H7 (cell line): ENCODE results near the gene ATP8A2. TPM values are rescaled to one million over a fixed set of nuclear protein-coding genes. Genes with fewer than 3 reads are reported as not detected.
"Not testable (repeated sequence)": the region's sequence is repeated elsewhere in the genome, so short reads cannot be mapped to it uniquely, and the experiment has no call there.

ENCODE experiments used
- DNase-seq: peaks from one replicate; pipeline ENCODE4 v3.0.0; 2012
- H3K27me3 ChIP-seq: 2 replicates; pipeline ENCODE4 v1.6.0; 2011; ENCODE audit warnings: mild to moderate bottlenecking, low read length; ENCODE audit not compliant: control insufficient read depth, insufficient read depth
- H3K36me3 ChIP-seq: replicated peaks from 2 replicates; pipeline ENCODE4 v1.5.1; 2011; ENCODE audit warnings: low read length; ENCODE audit not compliant: control insufficient read depth, insufficient read depth
- H3K4me3 ChIP-seq: 2 replicates; pipeline ENCODE4 v1.5.1; 2011; ENCODE audit warnings: low read depth, mild to moderate bottlenecking, control low read depth, low read length, moderate library complexity; ENCODE audit not compliant: insufficient read depth
- total RNA-seq: library from RNA; depleted of rRNA; stranded (reverse); fragments of >200 nt; shearing (Covaris generic); gene quantifications from 2 replicates; pipeline ENCODE4 v1.2.3, GENCODE V29; 2014; rRNA removed

ATP8A2 gene
- 0.38 and 0.59 TPM in 2 replicates for total RNA-seq

DNA sequence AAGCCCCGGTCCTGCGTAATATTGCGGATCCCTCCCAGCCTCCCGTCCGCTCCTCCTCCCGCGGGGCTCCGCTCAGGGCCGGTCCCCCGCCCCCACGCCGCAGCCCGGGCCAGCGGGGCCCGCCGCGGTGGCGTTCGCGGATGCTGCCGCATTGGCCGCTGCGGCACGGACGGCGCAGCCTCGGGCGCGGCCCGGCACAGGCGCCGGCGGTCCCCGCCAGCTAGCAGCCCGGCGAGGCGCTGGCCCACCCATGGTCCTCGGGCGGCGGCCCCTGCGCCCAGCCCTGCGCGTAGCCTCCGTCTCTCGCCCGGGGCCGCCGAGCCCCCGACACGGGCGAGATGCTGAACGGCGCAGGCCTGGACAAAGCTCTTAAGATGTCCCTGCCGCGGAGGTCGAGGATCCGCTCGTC, at the start of gene ATP8A2:
ATP8A2 (plus strand) TSS at position 100 of the 409 bp plus-strand sequence; CDS start at position 339, 239 bp downstream.
- DNase-seq: peak; percentile 85
- H3K36me3 ChIP-seq: no peaks in the 10 kb centered on the region
- peaks cover 39% of the 10 kb centered on the region for H3K27me3 ChIP-seq
- peak within 1 kb of the TSS; percentile 47 for H3K4me3 ChIP-seq

DNA sequence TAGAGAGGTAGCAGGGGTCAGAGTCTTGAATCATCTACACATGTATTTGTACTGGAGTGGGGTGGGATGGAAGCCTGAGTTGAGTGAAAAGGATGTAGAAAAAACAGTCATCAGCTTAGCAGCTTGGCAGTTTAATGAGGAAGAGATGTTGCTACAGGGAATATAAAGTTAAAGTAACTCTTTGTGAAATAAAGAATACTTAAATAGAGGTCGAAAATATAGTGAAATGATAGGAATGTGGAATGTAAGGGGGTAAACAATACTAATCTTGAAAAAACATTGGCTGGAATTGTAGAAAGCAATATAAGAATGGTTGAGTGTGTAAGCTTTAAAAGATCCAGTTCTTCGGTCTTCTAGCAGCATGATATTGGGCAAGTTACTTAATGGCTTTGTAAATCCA, 47.7 kb upstream of the ATP8A2 start:
- no peak for DNase-seq
- Histone ChIP-seq H3K4me3 (no peak overlapping the region), H3K27me3 (no peaks in the 10 kb centered on the region), H3K36me3 (peaks cover 7% of the 10 kb centered on the region)

DNA sequence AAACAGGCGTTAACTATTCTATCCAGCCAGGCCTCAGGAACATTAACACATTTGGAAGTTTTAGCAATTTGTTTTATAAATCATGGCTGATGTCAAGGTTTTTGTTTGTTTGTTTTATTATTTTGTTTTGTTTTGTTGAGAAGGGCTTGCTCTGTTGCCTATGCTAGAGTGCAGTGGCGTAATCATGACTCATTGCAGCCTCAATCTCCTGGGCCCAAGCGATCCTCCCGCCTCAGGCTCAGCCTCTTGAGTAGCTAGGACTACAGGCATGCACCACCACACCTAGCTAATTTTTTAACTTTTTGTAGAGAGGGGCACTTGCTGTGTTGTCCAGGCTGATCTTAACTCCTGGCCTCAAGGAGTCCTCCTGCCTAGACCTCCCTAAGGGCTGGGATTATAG, 42.1 kb upstream of the ATP8A2 start:
- H3K4me3 ChIP-seq: no peak overlapping the region
- no peaks in the 10 kb centered on the region for H3K27me3 ChIP-seq
- DNase-seq: no peak
- H3K36me3 ChIP-seq: peaks cover 15% of the 10 kb centered on the region

DNA sequence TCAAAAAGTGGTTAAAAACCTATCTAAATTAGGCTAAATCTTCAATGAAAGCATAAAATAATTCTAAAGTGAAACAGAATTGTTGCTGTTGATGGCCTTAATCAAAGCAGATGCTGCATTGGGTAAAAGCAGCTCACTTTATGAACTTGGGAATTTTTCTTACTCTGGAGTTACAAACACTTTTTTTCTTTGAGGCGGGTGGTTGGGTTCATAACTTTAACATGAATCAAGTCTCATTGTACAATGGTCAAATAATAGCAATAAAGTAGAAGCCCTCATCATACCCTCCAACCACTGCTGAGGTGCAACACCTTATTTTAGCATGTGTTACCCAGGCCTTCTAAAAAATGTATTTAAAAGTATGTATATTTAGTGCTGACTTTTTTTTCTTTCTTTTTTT, 41.2 kb upstream of the ATP8A2 start:
- no peak for DNase-seq
- Histone ChIP-seq H3K4me3 (no peak overlapping the region), H3K36me3 (peaks cover 15% of the 10 kb centered on the region), H3K27me3 (no peaks in the 10 kb centered on the region)

DNA sequence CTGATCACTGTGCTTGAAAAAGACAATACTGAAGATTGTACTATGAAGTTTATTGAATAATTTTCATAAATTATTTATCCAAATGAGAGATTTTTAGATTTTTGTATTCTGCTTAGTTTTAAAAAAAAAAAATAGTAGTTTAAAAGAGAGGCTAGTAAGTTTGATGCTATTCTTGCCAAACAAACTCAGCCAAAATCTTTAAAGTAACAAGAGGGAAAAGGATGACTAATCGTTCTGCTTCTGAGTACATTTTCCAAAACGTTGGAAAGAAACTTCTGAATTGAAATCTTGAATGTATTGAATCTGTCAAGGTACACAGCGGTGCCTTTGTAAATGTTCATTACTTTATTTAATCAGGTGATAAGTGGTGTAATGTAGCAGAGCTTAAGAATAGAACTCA, 35.9 kb upstream of the ATP8A2 start:
- Histone ChIP-seq H3K27me3 (no peaks in the 10 kb centered on the region), H3K36me3 (peaks cover 10% of the 10 kb centered on the region), H3K4me3 (no peak overlapping the region)
- no peak for DNase-seq

DNA sequence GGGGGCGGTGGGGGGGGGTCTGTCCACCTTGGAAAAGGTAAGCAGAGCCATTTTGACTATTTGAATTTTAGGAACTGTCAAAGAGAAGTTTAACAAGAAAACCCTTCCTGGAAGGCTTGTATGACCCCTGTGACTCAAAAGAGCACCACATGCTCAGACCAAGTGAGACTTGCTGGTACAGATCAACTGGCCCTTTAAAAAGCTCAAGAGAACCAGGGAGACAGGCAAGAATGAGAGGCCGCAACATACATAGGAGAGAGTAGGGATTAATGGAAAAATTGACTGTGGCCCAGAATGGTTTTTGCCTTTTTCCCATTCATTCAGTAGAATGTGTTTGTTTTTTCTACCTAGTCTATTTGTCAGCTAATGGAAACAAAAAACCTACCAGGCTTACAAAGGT, 26.2 kb upstream of the ATP8A2 start:
- H3K4me3 ChIP-seq: no peak overlapping the region
- no peak for DNase-seq

DNA sequence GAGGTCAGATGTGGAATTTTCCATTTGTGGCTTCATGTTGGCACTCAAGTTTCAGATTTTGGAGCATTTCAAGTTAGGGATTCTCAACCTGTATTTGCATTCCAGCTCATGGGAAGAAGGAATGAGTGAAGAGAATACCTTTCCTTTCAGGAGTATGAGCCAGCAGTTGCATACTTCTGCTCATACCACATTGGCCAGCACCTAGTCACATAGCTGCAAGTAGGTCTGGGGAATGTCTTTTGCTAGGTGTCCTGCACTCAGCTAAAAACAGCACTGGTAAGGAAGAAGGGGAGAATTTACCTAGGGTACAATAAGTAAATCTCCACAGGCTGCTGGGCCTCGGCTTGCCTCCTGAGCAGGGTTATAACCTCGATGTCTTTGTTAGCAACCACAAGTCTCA, 24.6 kb upstream of the ATP8A2 start:
- H3K36me3 ChIP-seq: no peaks in the 10 kb centered on the region; the same call in 1 of the 2 replicates
- H3K4me3 ChIP-seq: no peak overlapping the region
- H3K27me3 ChIP-seq: no peaks in the 10 kb centered on the region
- DNase-seq: no peak

More for the DNA sequence above, 26.2 kb upstream of the ATP8A2 start:
- H3K27me3 ChIP-seq: no peaks in the 10 kb centered on the region
- no peaks in the 10 kb centered on the region; the same call in 1 of the 2 replicates for H3K36me3 ChIP-seq

DNA sequence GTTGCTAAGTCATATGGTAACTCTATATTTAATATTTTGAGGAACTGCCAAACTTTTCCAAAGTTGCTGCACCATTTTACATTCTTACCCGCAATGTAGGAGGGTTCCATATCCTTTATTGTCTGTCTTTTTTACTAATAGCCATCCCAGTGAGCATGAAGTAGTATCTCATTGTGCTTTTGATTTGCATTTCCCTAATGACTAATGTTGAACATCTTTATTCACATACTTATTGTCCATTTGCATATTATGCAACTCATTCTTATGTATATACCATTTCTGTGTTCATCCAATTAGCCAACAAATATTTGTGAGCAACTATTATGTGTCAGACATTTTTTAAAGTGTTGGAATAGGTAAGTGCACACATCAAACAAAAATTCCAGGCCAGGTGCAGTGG, 20.4 kb upstream of the ATP8A2 start:
- H3K4me3 ChIP-seq: no peak overlapping the region
- no peak for DNase-seq
- no peaks in the 10 kb centered on the region for H3K27me3 ChIP-seq
- no peaks in the 10 kb centered on the region for H3K36me3 ChIP-seq

DNA sequence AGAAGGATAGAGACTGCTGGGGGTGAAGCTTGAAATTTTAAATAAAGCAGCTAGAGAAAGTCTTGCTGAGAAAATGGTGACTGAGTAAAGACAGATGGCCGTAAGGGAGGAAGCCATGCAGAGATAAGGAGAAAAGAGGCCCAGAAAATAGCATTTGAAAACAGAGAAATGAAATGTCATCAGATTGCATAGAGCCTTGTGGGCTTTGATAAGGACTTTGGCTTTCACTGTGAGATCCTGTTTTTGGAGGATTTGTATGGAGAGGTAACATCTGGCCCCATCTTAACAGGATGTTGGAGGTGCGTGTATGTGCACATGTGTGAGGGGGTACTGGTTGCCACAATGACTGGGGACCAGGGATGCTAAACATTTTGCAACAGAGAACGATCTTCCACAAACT, 19.5 kb upstream of the ATP8A2 start:
- DNase-seq: no peak
- Histone ChIP-seq H3K36me3 (no peaks in the 10 kb centered on the region), H3K27me3 (no peaks in the 10 kb centered on the region)

DNA sequence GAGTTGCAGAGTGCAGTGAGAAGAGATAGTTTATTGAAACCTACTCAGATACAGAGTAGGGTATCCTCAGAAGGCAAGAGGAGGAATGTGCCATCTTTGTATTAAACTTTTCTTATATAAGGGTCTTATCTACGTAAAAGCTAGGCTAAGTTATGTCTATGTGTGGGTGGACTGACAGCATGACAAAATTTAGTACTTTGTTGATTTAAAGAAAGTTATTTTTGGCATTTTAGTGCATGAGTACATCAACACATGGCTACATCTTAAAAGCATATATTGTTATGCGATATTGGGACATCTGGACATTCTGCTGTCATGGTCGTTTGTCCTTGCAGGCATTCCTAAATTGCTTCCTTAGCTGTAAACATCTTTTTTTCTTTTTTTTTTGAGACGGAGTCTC, 19.0 kb upstream of the ATP8A2 start:
- no peaks in the 10 kb centered on the region for H3K27me3 ChIP-seq
- no peak overlapping the region for H3K4me3 ChIP-seq
- H3K36me3 ChIP-seq: no peaks in the 10 kb centered on the region
- DNase-seq: no peak

More for the DNA sequence above, 19.5 kb upstream of the ATP8A2 start:
- H3K4me3 ChIP-seq: no peak overlapping the region

DNA sequence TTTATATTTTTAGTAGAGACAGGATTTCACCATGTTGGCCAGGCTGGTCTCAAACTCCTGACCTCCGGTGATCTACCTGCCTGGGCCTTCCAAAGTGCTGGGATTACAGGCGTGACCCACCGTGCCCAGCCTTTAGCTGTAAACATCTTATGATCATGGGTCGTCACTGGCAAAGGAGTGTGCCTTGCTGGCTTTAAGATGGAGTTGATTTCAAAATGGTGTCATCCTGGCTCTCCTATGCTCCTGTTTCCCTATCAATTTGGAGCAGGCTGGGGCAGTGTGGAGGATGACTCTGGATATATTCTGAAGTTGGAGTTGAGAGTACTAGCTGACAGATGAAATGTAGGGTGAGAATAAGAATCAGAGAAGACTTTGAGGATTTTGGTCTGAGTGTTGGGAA, 18.4 kb upstream of the ATP8A2 start:
- no peaks in the 10 kb centered on the region for H3K36me3 ChIP-seq
- H3K4me3 ChIP-seq: no peak overlapping the region
- no peak for DNase-seq
- no peaks in the 10 kb centered on the region for H3K27me3 ChIP-seq

DNA sequence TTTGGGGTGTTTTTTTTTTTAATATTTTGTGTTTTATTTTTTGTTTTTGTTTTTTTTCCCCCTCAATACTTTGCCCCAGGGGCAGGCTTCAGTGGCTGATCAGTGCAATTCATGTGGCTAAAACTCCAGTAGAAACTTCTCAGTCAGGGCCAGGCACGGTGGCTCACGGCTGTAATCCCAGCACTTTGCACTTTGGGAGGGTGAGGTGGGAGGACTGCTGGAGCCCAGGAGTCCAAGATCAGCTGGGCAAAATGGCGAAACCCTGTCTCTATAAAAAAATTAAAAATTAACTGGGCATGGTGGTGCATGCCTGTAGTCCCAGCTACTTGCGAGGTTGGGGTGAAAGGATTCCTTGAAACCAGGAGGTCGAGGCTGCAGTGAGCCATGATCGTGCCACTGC, 17.4 kb upstream of the ATP8A2 start:
- no peak for DNase-seq
- Histone ChIP-seq H3K27me3 (no peaks in the 10 kb centered on the region), H3K36me3 (no peaks in the 10 kb centered on the region), H3K4me3 (no peak overlapping the region)

DNA sequence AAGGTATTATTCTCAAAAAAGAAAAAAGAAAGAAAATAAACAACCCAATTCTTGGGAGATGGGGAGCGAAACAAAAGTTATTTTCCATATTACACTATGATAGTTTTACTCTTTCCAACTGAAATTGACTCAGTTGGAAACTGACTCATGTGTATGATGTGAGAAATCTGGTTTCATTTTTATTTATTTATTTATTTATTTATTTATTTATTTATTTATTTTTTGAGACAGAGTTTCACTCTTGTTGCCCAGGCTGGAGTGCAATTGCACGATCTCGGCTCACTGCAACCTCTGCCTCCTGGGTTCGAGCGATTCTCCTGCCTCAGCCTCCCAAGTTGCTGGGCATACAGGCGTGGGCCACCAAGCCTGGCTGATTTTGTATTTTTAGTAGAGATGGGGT, 11.3 kb upstream of the ATP8A2 start:
- not testable (repeated sequence) for H3K4me3 ChIP-seq, H3K27me3 ChIP-seq, H3K36me3 ChIP-seq, DNase-seq

DNA sequence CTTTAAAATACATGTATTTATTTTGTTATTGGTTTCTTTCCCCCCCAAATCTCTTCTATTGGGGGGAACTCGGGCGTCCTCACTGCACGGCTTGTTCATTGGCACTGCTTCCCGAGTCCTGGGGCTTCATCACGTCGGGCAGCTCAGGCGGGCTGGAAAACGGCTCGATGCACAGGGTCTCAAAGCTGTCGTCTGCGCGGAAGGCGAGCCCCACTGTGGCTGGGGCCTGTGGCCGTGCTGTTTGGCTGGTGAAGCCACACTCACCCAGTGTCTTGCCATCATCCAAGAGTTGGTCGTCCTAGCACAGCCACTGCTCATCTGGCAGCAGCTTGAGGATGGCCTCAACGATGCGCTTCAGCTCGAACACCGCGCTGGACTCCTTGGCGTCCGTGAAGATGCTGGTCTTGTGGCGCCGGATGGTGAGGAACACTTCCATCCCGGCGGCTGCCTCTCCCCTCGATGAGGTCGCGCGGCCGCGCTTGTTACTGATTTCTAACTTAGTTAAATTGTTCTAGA, 6.0 kb upstream of the ATP8A2 start:
- H3K27me3 ChIP-seq: peaks cover 2% of the 10 kb centered on the region
- H3K36me3 ChIP-seq: no peaks in the 10 kb centered on the region
- H3K4me3 ChIP-seq: no peak overlapping the region

DNA sequence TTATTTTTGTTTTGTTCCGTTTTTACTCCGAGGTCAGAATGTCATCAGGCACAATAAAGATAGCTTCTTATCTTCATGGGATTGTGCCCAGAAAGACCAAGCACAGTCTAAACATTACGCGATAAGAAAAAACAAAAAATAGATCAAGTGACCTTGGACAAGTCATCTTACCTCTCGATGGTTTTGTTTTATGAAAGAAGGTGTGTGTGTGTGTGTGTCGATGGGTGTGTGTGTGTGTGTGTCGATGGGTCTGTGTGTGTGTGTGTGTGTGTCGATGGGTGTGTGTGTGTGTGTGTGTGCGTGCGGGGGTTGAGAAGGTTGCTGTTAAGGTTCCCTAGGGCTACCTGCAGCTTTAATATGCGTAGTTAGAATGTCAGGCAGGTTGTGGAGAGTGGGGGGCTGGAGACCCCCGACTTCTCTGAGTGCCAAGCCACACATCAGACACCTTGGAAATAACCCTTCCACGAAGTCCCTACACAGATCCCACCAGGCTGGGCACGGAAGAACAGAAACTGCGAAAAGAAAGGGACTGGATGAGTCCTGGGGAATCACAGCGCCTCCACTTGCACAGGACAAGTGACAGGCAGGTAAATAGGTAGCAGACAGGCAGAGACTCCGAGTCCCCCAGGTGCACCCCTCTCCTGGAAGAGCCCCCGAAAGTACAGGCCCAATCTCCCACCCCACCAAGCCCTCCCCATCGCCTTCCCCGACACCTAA, 458 bp upstream of the ATP8A2 start:
- Histone ChIP-seq H3K27me3 (peaks cover 39% of the 10 kb centered on the region), H3K36me3 (no peaks in the 10 kb centered on the region), H3K4me3 (peak overlapping the region; percentile 47)
- DNase-seq: no peak

More for the DNA sequence above, 6.0 kb upstream of the ATP8A2 start:
- DNase-seq: no peak
